PC-3 (cell line): ENCODE results near the gene MRPL27. TPM values are rescaled to one million over a fixed set of nuclear protein-coding genes. Genes with fewer than 3 reads are reported as not detected.

Source experiments
- ATAC-seq: fragments of 200-7000 bp; cut with Tn5 transposase; 2 replicates; pipeline ENCODE4 v1.9.1; 2020; ENCODE audit warnings: mild to moderate bottlenecking, moderate library complexity
- BruUV-seq: library from RNA; stranded (reverse); fragments of 400-500 nt; replicated peaks from 2 replicates; lab custom pipeline; 2021; lab: Mats Ljungman, UMichigan
- CTCF ChIA-PET: fragments of 300-600 bp; sonication (Branson Sonifier 250); formaldehyde crosslinking; loops from one replicate; lab custom pipeline; 2022; ENCODE audit warnings: antibody characterized with exemption; lab: Charles Lee
- POLR2A ChIA-PET: fragments of 300-600 bp; sonication (Branson Sonifier 250); formaldehyde crosslinking; loops from one replicate; lab custom pipeline; 2022; ENCODE audit warnings: antibody characterized with exemption; ENCODE audit not compliant: unreplicated experiment; lab: Charles Lee
- DNase-seq: peaks from one replicate; pipeline ENCODE4 v3.0.0-alpha.2; 2015
- H2AFZ ChIP-seq: fragments of 300-600 bp; sonication (generic); 2 replicates; pipeline ENCODE4 v1.6.0; 2016; ENCODE audit warnings: antibody characterized with exemption, low read length
- H3F3A ChIP-seq: fragments of 300-600 bp; sonication (generic); one replicate; pipeline ENCODE4 v1.6.0; 2017; ENCODE audit warnings: antibody characterized with exemption, low read length, control low read depth, mild to moderate bottlenecking; ENCODE audit not compliant: unreplicated experiment
- H3K27ac ChIP-seq: fragments of 300-600 bp; sonication (generic); 2 replicates; pipeline ENCODE4 v1.5.1; 2016; ENCODE audit warnings: mild to moderate bottlenecking, low read length
- H3K27me3 ChIP-seq: fragments of 300-600 bp; sonication (generic); 2 replicates; pipeline ENCODE4 v1.6.1; 2016; ENCODE audit warnings: low read length, mixed read lengths
- H3K36me3 ChIP-seq: fragments of 300-600 bp; sonication (generic); 2 replicates; pipeline ENCODE4 v1.6.1; 2016; ENCODE audit warnings: low read depth, mixed run types, low read length, mixed read lengths
- H3K4me1 ChIP-seq: fragments of 300-600 bp; sonication (generic); 2 replicates; pipeline ENCODE4 v1.5.1; 2016; ENCODE audit warnings: low read length; ENCODE audit not compliant: insufficient read depth
- H3K4me2 ChIP-seq: fragments of 300-600 bp; sonication (generic); 2 replicates; pipeline ENCODE4 v1.6.0; 2016; ENCODE audit warnings: low read length
- H3K4me3 ChIP-seq: fragments of 300-600 bp; sonication (generic); 2 replicates; pipeline ENCODE4 v1.5.1; 2016; ENCODE audit warnings: mild to moderate bottlenecking, low read length, mixed read lengths
- H3K79me2 ChIP-seq: fragments of 300-600 bp; sonication (generic); 2 replicates; pipeline ENCODE4 v1.6.1; 2017; ENCODE audit warnings: low read length, mixed read lengths
- H3K9ac ChIP-seq: fragments of 300-600 bp; sonication (generic); 2 replicates; pipeline ENCODE4 v1.6.0; 2016; ENCODE audit warnings: mild to moderate bottlenecking, low read length
- H3K9me2 ChIP-seq: fragments of 300-600 bp; sonication (generic); replicated peaks from 2 replicates; pipeline ENCODE4 v1.6.1; 2016; ENCODE audit warnings: mixed run types, low read length, mixed read lengths
- H3K9me3 ChIP-seq: fragments of 300-600 bp; sonication (generic); 2 replicates; pipeline ENCODE4 v1.6.1; 2016; ENCODE audit warnings: low read length, mixed read lengths
- H4K20me1 ChIP-seq: fragments of 300-600 bp; sonication (generic); 2 replicates; pipeline ENCODE4 v1.6.1; 2016; ENCODE audit warnings: low read length, mixed read lengths
- EZH2 ChIP-seq: fragments of 300-600 bp; sonication (generic); IDR thresholded peaks from one replicate; pipeline ENCODE4 v1.6.1; 2017; ENCODE audit warnings: antibody characterized with exemption, mild to moderate bottlenecking, low read length; ENCODE audit not compliant: unreplicated experiment
- EZH2phosphoT487 ChIP-seq: fragments of 300-600 bp; sonication (generic); IDR thresholded peaks from 2 replicates; pipeline ENCODE4 v1.6.1; 2018; ENCODE audit warnings: mild to moderate bottlenecking, antibody characterized with exemption, low read length, borderline replicate concordance
- intact Hi-C: fragments of 100-400 bp; cut with micrococcal nuclease; formaldehyde crosslinking; loops from 2 replicates; pipeline ENCODE4 v1.9.0; 2023
- total RNA-seq: library from RNA; depleted of rRNA; stranded (reverse); fragments of >200 nt; gene quantifications from 2 replicates; pipeline ENCODE4 v1.2.3, GENCODE V29; 2014
- TF ChIP-seq, protein P1 (sequence below): fragments of 300-600 bp; sonication (generic); conservative IDR thresholded peaks from 2 replicates; pipeline ENCODE4 v1.5.1; 2017; ENCODE audit warnings: antibody characterized with exemption, low read depth, mild to moderate bottlenecking, low read length

MRPL27 gene
- total RNA-seq, 1 experiment from 2014 or later = 168 TPM

GRCh38 chr17:50388728-50389127 lies 15.7 kb upstream of the MRPL27 start:
- Histone ChIP-seq H3K9me2 (no peaks in the 10 kb centered on the region), H3K79me2 (peaks cover 47% of the 10 kb centered on the region), H4K20me1 (peaks cover 29% of the 10 kb centered on the region), H2AFZ (no peak overlapping the region), H3K36me3 (peaks cover 90% of the 10 kb centered on the region), H3K9ac (no peak overlapping the region), H3K4me1 (peaks cover 32% of the 10 kb centered on the region), H3K4me2 (no peak overlapping the region), H3F3A (peaks cover 19% of the 10 kb centered on the region), H3K27me3 (no peaks in the 10 kb centered on the region), H3K27ac (no peak overlapping the region), H3K9me3 (no peaks in the 10 kb centered on the region), H3K4me3 (no peak overlapping the region)
- DNase-seq = no peak
- no TSS peak for BruUV-seq
- ChIA-PET CTCF (no interaction called here), POLR2A (no interaction called here)
- TF ChIP-seq EZH2phosphoT487 = no peak
- no peak for TF ChIP-seq EZH2
- TF ChIP-seq, protein P1, sequence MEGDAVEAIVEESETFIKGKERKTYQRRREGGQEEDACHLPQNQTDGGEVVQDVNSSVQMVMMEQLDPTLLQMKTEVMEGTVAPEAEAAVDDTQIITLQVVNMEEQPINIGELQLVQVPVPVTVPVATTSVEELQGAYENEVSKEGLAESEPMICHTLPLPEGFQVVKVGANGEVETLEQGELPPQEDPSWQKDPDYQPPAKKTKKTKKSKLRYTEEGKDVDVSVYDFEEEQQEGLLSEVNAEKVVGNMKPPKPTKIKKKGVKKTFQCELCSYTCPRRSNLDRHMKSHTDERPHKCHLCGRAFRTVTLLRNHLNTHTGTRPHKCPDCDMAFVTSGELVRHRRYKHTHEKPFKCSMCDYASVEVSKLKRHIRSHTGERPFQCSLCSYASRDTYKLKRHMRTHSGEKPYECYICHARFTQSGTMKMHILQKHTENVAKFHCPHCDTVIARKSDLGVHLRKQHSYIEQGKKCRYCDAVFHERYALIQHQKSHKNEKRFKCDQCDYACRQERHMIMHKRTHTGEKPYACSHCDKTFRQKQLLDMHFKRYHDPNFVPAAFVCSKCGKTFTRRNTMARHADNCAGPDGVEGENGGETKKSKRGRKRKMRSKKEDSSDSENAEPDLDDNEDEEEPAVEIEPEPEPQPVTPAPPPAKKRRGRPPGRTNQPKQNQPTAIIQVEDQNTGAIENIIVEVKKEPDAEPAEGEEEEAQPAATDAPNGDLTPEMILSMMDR = no peak
- intact Hi-C loops = no loop called here
- ATAC-seq = no peak

GRCh38 chr17:50386510-50386909 lies 13.5 kb upstream of the MRPL27 start:
- ChIA-PET CTCF (no interaction called here), POLR2A (no interaction called here)
- H3F3A ChIP-seq = peaks cover 4% of the 10 kb centered on the region
- H3K27me3 ChIP-seq = no peaks in the 10 kb centered on the region
- H3K4me2 ChIP-seq = no peak overlapping the region
- peaks cover 11% of the 10 kb centered on the region for H3K4me1 ChIP-seq
- no peak overlapping the region for H3K4me3 ChIP-seq
- ATAC-seq (no peak), DNase-seq (no peak)
- no peaks in the 10 kb centered on the region for H3K9me2 ChIP-seq
- H2AFZ ChIP-seq = no peak overlapping the region
- intact Hi-C loops = no loop called here
- TF ChIP-seq EZH2phosphoT487 = no peak
- TF ChIP-seq, protein P1 = no peak
- no peak for TF ChIP-seq EZH2
- H3K27ac ChIP-seq = no peak overlapping the region
- no peak overlapping the region for H3K9ac ChIP-seq
- BruUV-seq = no TSS peak
- peaks cover 94% of the 10 kb centered on the region for H3K36me3 ChIP-seq
- H3K79me2 ChIP-seq = peaks cover 37% of the 10 kb centered on the region
- peaks cover 15% of the 10 kb centered on the region for H4K20me1 ChIP-seq
- no peaks in the 10 kb centered on the region for H3K9me3 ChIP-seq

GRCh38 chr17:50382931-50383330 lies 9.9 kb upstream of the MRPL27 start:
- H4K20me1 ChIP-seq = no peaks in the 10 kb centered on the region
- H3F3A ChIP-seq = no peaks in the 10 kb centered on the region
- ChIA-PET CTCF (no interaction called here), POLR2A (no interaction called here)
- ATAC-seq = no peak
- H2AFZ ChIP-seq = no peak overlapping the region
- peaks cover 7% of the 10 kb centered on the region; the same call in 1 of the 2 replicates for H3K79me2 ChIP-seq
- no peak overlapping the region for H3K27ac ChIP-seq
- TF ChIP-seq EZH2phosphoT487 (no peak), EZH2 (no peak)
- TF ChIP-seq, protein P1 = no peak
- H3K36me3 ChIP-seq = peaks cover 80% of the 10 kb centered on the region
- H3K9me2 ChIP-seq = no peaks in the 10 kb centered on the region
- no peaks in the 10 kb centered on the region for H3K4me1 ChIP-seq
- H3K9ac ChIP-seq = no peak overlapping the region
- H3K9me3 ChIP-seq = no peaks in the 10 kb centered on the region
- no peaks in the 10 kb centered on the region for H3K27me3 ChIP-seq
- DNase-seq = no peak
- no TSS peak for BruUV-seq
- H3K4me3 ChIP-seq = no peak overlapping the region
- H3K4me2 ChIP-seq = no peak overlapping the region
- intact Hi-C loops = no loop called here
